Measurements from ENCODE around the gene P2RY6.
A peak's percentile ranks its signal among the peaks of the same experiment; 100 is the strongest.

The P2RY6 gene

GRCh38 chr11:73318501-73319011 lies 46.4 kb downstream of the P2RY6 start:
- no peak for DNase-seq (ENCODE audit: low read depth)

GRCh38 chr11:73320763-73321603 lies 48.8 kb downstream of the P2RY6 start:
- DNase-seq (ENCODE audit: low read depth), result no peak

- DNase-seq (ENCODE audit: low read depth), result no peak
These were observed 49.7 kb downstream of the P2RY6 start for GRCh38 chr11:73321604-73322381.

GRCh38 chr11:73322382-73323306 lies 50.5 kb downstream of the P2RY6 start:
- no peak for DNase-seq (ENCODE audit: low read depth)

GRCh38 chr11:73323464-73323863 lies 51.3 kb downstream of the P2RY6 start:
- no peak for DNase-seq (ENCODE audit: low read depth)

GRCh38 chr11:73324116-73324515 lies 52.0 kb downstream of the P2RY6 start:
- no peak for DNase-seq (ENCODE audit: low read depth)

GRCh38 chr11:73324665-73325035 lies 52.5 kb downstream of the P2RY6 start:
- no peak for DNase-seq (ENCODE audit: low read depth)

GRCh38 chr11:73325036-73325981 lies 53.2 kb downstream of the P2RY6 start:
- no peak for DNase-seq (ENCODE audit: low read depth)

GRCh38 chr11:73326929-73327811 lies 55.0 kb downstream of the P2RY6 start:
- no peak for DNase-seq (ENCODE audit: low read depth)

- DNase-seq (ENCODE audit: low read depth), result no peak
These were observed 55.8 kb downstream of the P2RY6 start for GRCh38 chr11:73327812-73328364.

- DNase-seq (ENCODE audit: low read depth), result no peak
These were observed 58.5 kb downstream of the P2RY6 start for GRCh38 chr11:73330569-73331093.

- DNase-seq (ENCODE audit: low read depth), result no peak
These were observed 59.2 kb downstream of the P2RY6 start for GRCh38 chr11:73331138-73331916.

- DNase-seq (ENCODE audit: low read depth), result no peak
These were observed 61.0 kb downstream of the P2RY6 start for GRCh38 chr11:73333173-73333572.

- no peak for DNase-seq (ENCODE audit: low read depth)
These were observed 61.7 kb downstream of the P2RY6 start for GRCh38 chr11:73333640-73334383.

- no peak for DNase-seq (ENCODE audit: low read depth)
These were observed 62.5 kb downstream of the P2RY6 start for GRCh38 chr11:73334384-73335203.

- peak; percentile 69 for DNase-seq (ENCODE audit: low read depth)
These were observed 63.2 kb downstream of the P2RY6 start for GRCh38 chr11:73335204-73335923.
